Heart left ventricle (tissue), 16 donors: ENCODE measurements around the gene CHCHD3. TPM values are rescaled to one million over a fixed set of nuclear protein-coding genes. Genes with fewer than 3 reads are reported as not detected.

Experiments used
- ATAC-seq, 4 donors: fragments of 200-7000 bp; cut with Tn5 transposase; one replicate each; pipeline ENCODE4 v1.9.1; 2020 to 2022; ENCODE audit warnings: moderate library complexity in 4 of 4, mild to moderate bottlenecking in 3 of 4, moderate number of reproducible peaks in 1 of 4
- DNase-seq, 5 donors: peaks; one replicate each; pipeline ENCODE4 v3.0.0-alpha.2; 2020
- H3K27ac ChIP-seq, 12 donors: fragments of 200-600 bp; sonication (generic) in 4 of 12; one replicate each; pipeline versions ENCODE4 v1.5.0 to v1.8.0; 2016 to 2022; ENCODE audit warnings: mild to moderate bottlenecking in 2 of 12
- H3K27me3 ChIP-seq, 9 donors: fragments of 200-600 bp; sonication (generic) in 2 of 9; one replicate each; pipeline versions ENCODE4 v1.5.1 to v1.8.0; 2016 to 2022; ENCODE audit warnings: mild to moderate bottlenecking in 3 of 9
- H3K36me3 ChIP-seq, 9 donors: fragments of 200-600 bp; sonication (generic) in 2 of 9; one replicate each; pipeline versions ENCODE4 v1.5.0 to v1.8.0; 2018 to 2022; ENCODE audit warnings: mild to moderate bottlenecking in 2 of 9
- H3K4me1 ChIP-seq, 12 donors: fragments of 200-600 bp; sonication (generic) in 4 of 12; one replicate each; pipeline versions ENCODE4 v1.5.0 to v1.8.0; 2016 to 2022; ENCODE audit warnings: mild to moderate bottlenecking in 3 of 12
- H3K4me3 ChIP-seq, 12 donors: fragments of 200-600 bp; sonication (generic) in 4 of 12; one replicate each; pipeline versions ENCODE4 v1.5.0 to v1.8.0; 2017 to 2022; ENCODE audit warnings: mild to moderate bottlenecking in 9 of 12, moderate library complexity in 4 of 12
- H3K9me3 ChIP-seq, 12 donors: fragments of 200-600 bp; sonication (generic) in 4 of 12; one replicate each; pipeline versions ENCODE4 v1.5.0 to v1.8.0; 2016 to 2022; ENCODE audit warnings: mild to moderate bottlenecking in 1 of 12
- CTCF ChIP-seq, 12 donors: fragments of 200-600 bp; sonication (generic) in 4 of 12; IDR thresholded peaks; one replicate each; pipeline versions ENCODE4 v1.5.0 to v1.8.0; 2018 to 2022; ENCODE audit warnings: antibody characterized with exemption in 12 of 12, mild to moderate bottlenecking in 5 of 12
- POLR2A ChIP-seq, 2 donors: fragments of 450-650 bp; IDR thresholded peaks; one replicate each; pipeline ENCODE4 v1.6.1; 2017; ENCODE audit warnings: antibody characterized with exemption in 2 of 2, mild to moderate bottlenecking in 2 of 2, moderate library complexity in 2 of 2
- WGBS, 4 donors: extraction: QIAGEN DNeasy Blood & Tissue Kit in 2 of 4; methylation state at CpG; one replicate each; pipeline versions ENCODE4 v1.1.5 to v1.1.7; 2013 to 2018; 5-methylcytosine and 5-hydroxymethylcytosine counted together
- intact Hi-C, 10 donors: fragments of 100-400 bp; cut with DNase I; formaldehyde crosslinking; loops; one replicate each; pipeline versions ENCODE4 v1.11.1 to v1.14.2; 2022
- polyA plus RNA-seq, 2 donors: library from polyadenylated mRNA; stranded (reverse); fragments of 200-250 nt; gene quantifications; one replicate each; pipeline ENCODE4 v1.2.3, GENCODE V29; 2013
- total RNA-seq, 9 donors: library from RNA; depleted of rRNA in 2 of 9; stranded (reverse); fragments of >200 nt in 2 of 9; fragmentation: NEBNext Ultra II Directional in 3 of 9; extraction: Animal tissue kit (Norgen Biotek cat#: 25700) in 3 of 9; gene quantifications; one replicate each; pipeline versions ENCODE4 v1.1.0 to v1.2.4, GENCODE V29; 2016 to 2023
- donor health status: ischemic (EF 13 %, LVEDD 7.1; RV severe dilation, severe dysfunction).
- donor health status: healthy with polysubstance abuse.
- donor health status: DM: no; HTN: yes; CAD: no.
- donor health status: DM: no; HTN: no; CAD: no.
- donor health status: ischemic (EF 25% LVEDD 6.9; RV normal size, moderate dysfunction).
- donor health status: ischemic (EF 25% LVEDD 5.7; RV mildly dilated, moderate dysfunction).
- donor health status: healthy.
- donor health status: DM: yes; HTN: yes; CAD: no.
- donor health status: ischemic (EF 35%, LVEDD 5.7; RV mildly dilated, moderate dysfunction).
- donor health status: nonischemic (EF 11% LVEDD 7.7; RV severe dilation, severe dysfunction).
- donor health status: DM: yes; HTN: yes; CAD: no.
- donor health status: PGD.
- donor health status: ischemic (EF 29% LVEDD 5.4; RV normal size, mild dysfunction).
- donor health status: nonischemic (EF 23%, LVEDD 6.1; RV moderate dilation, normal function).

Gene CHCHD3
- total and polyA plus RNA-seq, 11 donors: 92.9 to 197 (median 176) TPM

DNA sequence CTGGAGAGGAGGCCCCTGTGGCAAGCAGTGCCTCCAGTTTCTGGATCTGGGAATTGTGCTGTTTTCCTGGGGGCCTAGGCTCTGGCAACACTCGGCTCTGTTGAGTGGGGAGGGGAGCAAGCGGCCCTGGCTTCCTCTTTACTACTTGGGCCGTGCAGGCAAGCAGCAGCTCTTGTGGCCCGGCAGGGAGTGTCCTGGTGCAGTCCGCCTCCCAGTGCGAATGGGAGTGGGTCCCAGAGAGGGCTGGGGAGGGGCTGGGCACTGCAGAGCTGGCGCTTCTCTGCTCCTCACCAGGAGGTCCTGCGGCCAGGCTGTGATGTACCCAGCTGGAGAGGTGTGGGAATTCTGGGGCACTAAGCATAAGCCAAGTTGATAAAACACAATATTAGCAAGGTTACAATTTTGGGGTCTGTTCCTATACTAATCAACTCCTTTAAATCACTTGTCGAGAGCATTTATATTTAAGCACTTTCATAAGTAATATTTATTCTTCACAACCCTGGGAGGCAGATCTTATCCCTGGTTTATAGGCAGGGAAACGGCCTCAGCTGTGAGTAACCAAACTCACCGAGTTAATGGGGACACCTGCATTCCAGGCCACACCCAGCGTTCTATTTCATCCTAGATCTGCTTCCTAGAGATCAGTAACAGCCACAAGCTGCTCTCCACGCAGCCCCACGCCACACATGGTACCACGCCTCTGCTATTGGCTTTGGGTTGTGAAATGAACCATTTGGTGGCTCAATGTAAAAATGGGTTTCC, 322.2 kb downstream of the CHCHD3 start:
- ATAC-seq: no peak
- no peak for DNase-seq

GRCh38 chr7:132758986-132759385, 322.9 kb downstream of the CHCHD3 start:
- DNase-seq (no peak), ATAC-seq (no peak)
- Histone ChIP-seq H3K9me3 (no peaks in the 10 kb centered on the region), H3K27ac (no peak overlapping the region), H3K4me1 (peaks cover 0 to 3% (median 0%) of the 10 kb centered on the region in 12 donors), H3K27me3 (no peaks in the 10 kb centered on the region), H3K36me3 (no peaks in the 10 kb centered on the region), H3K4me3 (no peak overlapping the region)
- intact Hi-C loops: no loop called here
- TF ChIP-seq CTCF (IDR thresholded peaks at IDR 0.05): no peak
- no peak for TF ChIP-seq POLR2A (IDR thresholded peaks at IDR 0.05)
- WGBS, 4 donors: 82 to 91% (median 89%) methylated on average over 4 to 5 of the region's 5 CpGs

More for the DNA sequence above, 322.2 kb downstream of the CHCHD3 start:
- H3K9me3 ChIP-seq: no peaks in the 10 kb centered on the region
- H3K4me3 ChIP-seq: no peak overlapping the region
- TF ChIP-seq CTCF (IDR thresholded peaks at IDR 0.05) (no peak), POLR2A (IDR thresholded peaks at IDR 0.05) (no peak)
- 88 to 93% (median 90%) methylated on average over 12 to 15 of the region's 15 CpGs for WGBS, 4 donors
- H3K27me3 ChIP-seq: no peaks in the 10 kb centered on the region
- no peaks in the 10 kb centered on the region for H3K36me3 ChIP-seq
- intact Hi-C loops: no loop called here
- no peak overlapping the region for H3K27ac ChIP-seq
- H3K4me1 ChIP-seq: peaks cover 0 to 3% (median 0%) of the 10 kb centered on the region in 12 donors

DNA sequence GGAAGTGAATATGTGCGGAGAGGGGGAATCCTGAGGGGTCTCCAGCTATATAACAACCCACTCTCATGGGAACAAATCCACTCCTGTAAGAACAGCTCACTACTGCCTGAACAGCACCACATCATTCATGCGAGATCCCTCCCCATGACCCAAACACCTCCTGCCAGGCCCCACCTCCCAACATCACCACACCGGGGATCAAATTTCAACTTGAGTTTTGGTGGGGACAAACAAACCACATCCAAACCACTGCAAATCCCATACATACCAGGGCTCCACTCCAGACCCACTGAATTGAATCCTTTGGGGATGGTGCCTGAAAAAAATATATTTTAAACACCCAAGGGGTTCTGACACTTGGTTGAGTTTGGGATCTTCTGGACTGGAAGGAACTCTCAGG, 324.1 kb downstream of the CHCHD3 start:
- WGBS, 4 donors: 89 to 93% (median 91%) methylated on average over 3 of the region's 3 CpGs
- no peak for DNase-seq
- intact Hi-C loops: no loop called here

More for the DNA sequence above, 324.1 kb downstream of the CHCHD3 start:
- ATAC-seq: no peak
- H3K9me3 ChIP-seq: no peaks in the 10 kb centered on the region
- H3K27me3 ChIP-seq: no peaks in the 10 kb centered on the region
- H3K4me1 ChIP-seq: peaks cover 0 to 3% (median 0%) of the 10 kb centered on the region in 12 donors
- H3K4me3 ChIP-seq: no peak overlapping the region
- no peak overlapping the region for H3K27ac ChIP-seq
- no peaks in the 10 kb centered on the region for H3K36me3 ChIP-seq
- no peak for TF ChIP-seq CTCF (IDR thresholded peaks at IDR 0.05)
